HG03571 (cell line): ENCODE results near the gene PDSS2.
"Not testable (repeated sequence)": the region's sequence is repeated elsewhere in the genome, so short reads cannot be mapped to it uniquely, and the experiment has no call there.

Experiments
- ATAC-seq: cut with Tn5 transposase; IDR thresholded peaks from one replicate; pipeline ENCODE4 v1.9.1; 2021; ENCODE audit not compliant: unreplicated experiment

Gene PDSS2

DNA sequence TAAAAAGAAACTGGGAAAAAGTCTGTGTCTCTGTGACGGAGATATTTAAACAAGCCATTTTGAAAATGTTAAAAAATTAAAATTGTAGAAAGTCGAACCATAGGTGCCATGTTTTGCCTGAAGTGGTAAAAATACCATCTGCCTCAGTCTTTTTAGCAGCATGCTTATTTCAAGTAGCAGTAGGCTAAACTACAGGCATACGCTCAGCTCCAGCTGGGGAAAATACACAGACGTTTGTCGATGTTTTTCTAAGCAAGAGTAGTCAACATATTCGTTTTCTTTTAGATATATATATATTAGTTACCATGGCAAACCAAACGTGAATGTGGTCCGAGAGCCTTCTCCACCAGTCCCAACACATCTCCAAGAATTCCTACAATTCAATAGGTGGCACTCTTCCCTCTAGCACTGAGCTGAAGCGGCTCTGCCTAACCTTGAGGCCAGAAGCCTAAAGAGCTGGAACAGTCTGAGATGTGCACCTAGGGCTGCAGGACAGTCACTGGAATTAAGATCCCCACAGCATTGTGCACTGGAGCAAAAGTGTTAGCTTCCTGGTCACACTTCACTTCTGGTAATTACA is 273.9 kb downstream of the PDSS2 start:
- ATAC-seq: no peak

GRCh38 chr6:107184435-107184834 is 274.9 kb downstream of the PDSS2 start:
- ATAC-seq: no peak

- no peak for ATAC-seq
Observed at GRCh38 chr6:107180099-107180498, 279.3 kb downstream of the PDSS2 start.

DNA sequence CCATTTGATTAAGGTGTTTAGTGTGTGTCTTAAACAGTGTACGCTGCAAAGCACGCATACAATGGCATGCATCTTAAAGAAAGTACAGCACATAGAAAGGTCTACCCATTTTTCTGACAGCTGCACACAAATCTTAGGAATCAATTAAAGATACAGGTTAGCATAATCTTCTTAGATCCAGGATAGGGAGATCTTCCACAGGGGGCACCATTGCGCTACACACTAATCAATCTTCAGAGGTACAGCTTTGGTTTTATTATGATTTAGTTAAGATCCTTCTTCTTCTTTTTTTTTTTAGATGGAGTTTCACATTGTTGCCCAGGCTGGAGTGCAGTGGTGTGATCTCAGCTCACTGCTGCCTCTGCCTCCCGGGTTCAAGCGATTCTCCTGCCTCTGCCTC is 280.4 kb downstream of the PDSS2 start:
- ATAC-seq: no peak

GRCh38 chr6:107173779-107174178 is 285.6 kb downstream of the PDSS2 start:
- no peak for ATAC-seq

GRCh38 chr6:107171513-107171912 is 287.9 kb downstream of the PDSS2 start:
- ATAC-seq: no peak

DNA sequence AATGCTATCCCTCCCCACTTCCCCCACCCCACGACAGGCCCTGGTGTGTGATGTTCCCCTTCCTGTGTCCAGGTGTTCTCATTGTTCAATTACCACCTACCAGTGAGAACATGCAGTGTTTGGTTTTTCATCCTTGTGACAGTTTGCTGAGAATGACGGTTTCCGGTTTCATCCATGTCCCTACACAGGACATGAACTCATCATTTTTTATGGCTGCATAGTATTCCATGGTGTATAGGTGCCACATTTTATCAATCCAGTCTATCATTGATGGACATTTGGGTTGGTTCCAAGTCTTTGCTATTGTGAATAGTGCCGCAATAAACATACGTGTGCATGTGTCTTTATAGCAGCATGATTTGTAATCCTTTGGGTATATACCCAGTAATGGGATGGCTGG is 295.1 kb downstream of the PDSS2 start:
- ATAC-seq: not testable (repeated sequence)

DNA sequence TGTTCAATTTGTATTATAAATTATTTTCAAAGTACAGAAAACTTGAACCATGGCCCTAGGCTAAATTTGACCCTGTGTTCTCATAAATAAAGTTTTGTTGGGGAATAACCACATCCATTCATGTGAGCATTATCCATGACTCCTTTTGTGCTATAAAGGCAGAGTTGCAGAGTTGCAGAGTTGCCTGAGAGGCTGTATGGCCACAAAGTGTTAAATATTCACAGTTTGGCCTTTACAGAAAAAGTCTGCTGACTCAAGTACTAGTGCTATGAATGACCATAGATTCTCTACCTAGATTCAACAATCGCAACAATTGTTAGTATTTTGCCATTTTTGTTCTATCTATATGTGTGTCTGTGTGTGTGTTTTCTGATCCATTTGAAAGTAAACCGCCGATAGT is 297.8 kb downstream of the PDSS2 start:
- no peak for ATAC-seq

DNA sequence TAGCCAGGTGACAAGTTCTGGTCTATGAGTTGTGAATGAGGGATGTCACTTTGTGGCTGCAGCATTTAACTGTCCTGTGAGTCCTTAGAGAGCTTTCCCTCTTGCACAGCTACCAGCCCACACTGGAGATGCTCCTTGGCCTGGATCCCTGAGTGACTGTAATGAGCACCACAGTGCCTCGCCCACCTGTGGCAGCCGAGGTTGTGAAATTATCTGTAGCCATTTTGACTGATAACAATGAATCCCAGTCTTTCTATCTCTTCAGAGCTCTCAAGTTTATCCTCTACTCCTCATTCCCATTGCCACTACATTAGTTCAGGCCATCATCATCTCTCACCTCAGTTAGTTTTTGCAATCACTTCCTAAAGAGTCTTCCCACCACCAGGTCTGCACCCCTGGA is 302.7 kb downstream of the PDSS2 start:
- no peak for ATAC-seq

GRCh38 chr6:107154801-107155160 is 304.6 kb downstream of the PDSS2 start:
- ATAC-seq: no peak

- no peak for ATAC-seq
Observed at GRCh38 chr6:107154131-107154800, 305.1 kb downstream of the PDSS2 start.

GRCh38 chr6:107152638-107153430 is 306.5 kb downstream of the PDSS2 start:
- no peak for ATAC-seq

DNA sequence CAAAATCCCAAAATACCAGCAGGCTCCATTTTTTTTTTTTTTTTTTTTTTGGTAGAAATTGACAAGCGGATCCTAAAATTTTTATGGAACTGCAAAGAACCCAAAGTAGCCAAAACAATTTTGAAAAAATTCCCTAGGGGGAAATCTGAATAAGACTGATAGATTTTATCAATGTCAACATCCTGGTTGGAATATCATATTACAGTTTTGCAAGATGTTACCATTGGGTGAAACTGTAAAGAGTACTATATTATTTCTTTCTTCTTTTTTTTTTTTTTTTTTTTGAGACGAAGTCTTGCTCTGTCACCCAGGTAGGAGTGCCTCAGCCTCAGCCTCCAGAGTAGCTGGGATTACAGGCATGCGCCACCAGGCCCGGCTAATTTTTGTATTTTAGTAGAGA is 314.7 kb downstream of the PDSS2 start:
- ATAC-seq: no peak

DNA sequence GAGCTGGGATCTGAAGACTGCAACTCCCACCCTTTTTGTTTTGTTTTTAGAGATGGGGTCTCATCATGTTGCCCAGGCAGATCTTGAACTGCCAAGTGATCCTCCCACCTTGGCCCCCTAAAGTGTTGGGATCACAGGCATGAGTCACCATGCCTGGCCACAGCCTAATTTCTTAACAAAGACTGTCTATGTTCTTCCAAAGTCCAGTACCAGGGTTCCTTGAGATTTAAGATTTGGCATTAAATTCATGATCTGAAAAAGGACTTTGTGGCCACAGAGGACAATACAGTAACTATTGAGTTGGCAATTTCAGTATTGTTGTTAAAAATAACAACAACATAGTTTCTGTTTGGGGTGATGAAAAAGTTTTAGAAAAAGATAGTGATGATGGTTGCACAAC is 315.4 kb downstream of the PDSS2 start:
- ATAC-seq: no peak

DNA sequence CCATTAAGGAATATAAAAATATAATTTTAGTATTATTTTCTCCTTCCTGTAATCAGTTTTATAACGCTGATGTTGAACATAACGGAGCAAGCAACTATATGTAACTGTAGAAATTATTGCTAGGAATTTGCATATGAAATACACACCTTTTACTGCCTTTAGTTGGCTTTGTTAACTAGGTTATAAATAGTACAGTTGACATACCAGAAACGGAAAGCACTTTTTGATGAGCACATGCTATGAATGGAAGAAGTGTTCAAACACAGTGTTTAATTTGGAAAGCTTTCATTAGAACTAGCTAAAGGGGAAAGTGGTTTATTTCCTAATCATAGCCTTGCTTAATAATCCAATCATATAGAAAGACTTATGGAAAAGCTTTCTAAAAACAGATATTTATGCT is 318.8 kb downstream of the PDSS2 start:
- no peak for ATAC-seq

GRCh38 chr6:107136324-107136723 is 323.0 kb downstream of the PDSS2 start:
- ATAC-seq: not testable (repeated sequence)

DNA sequence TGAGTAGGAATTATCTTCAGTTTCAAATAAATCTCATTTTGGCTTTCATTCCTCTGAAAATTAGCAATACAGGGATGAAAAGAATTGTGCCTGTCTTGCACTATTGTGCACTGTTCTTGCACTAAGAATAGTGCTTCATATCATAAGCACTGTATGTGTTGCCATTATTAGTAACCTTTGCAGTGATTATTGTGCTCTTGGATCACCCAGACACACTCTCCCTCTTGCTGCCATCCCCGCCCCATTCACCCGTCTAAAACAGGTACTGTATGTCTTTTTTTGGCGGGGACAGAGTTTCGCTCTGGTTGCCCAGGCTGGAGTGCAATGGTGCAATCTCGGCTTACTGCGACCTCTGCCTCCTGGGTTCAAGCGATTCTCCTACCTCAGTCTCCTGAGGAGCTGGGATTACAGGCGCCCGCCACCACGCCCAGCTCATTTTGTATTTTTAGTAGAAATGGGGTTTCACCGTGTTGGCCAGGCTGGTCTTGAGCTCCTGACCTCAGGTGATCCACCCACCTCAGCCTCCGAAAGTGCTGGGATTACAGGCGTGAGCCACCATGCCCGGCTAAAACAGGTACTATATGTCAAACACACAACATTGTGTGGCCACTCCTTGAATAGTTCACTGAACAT is 324.2 kb downstream of the PDSS2 start:
- not testable (repeated sequence) for ATAC-seq

- no peak for ATAC-seq
Observed at GRCh38 chr6:107132330-107132954, 326.9 kb downstream of the PDSS2 start.

GRCh38 chr6:107129370-107129925 is 329.9 kb downstream of the PDSS2 start:
- ATAC-seq: no peak

DNA sequence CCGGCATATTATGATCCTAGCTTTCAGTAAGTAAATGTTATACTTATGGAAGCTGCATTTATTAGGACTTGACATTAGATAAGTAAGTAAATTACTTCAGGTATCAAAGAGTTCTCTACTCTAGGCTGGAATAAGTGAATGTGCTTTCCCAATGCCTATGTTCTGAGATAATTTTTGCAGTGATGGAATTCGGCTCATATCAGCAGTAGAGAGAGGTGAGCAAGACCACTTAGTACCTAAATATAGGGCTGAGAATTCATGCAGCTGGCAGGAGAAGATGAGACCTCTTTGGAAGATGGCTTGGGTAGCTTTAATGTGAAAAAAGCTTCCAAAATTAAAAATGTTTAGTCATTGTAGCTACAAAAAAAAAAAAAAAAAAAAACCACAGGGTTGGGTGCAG is 330.8 kb downstream of the PDSS2 start:
- ATAC-seq: no peak

DNA sequence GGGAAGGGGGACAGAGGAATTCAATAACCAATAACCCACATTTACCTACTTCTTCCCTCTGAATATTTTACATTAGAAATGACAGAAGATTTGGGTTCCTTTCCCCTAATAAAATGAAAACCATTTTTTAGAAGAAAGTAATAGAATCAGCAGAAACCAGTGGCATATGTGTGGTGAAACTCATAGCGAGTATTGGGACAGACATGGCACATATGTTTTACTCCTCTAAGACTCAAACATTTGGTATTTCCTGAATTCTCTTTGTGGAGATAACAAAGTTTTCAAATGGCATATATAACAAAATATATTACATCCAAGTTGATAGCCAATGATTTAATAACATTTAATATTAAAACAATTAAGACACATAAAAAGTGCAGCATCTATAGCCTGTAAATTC is 331.2 kb downstream of the PDSS2 start:
- ATAC-seq: no peak
